K562 (cell line): ENCODE measurements around the gene BHLHE40. TPM values are rescaled to one million over a fixed set of nuclear protein-coding genes. Genes with fewer than 3 reads are reported as not detected.

Experiments
- BRD4 ChIP-seq: fragments of 200-600 bp; sonication (generic); IDR thresholded peaks from 2 replicates; pipeline ENCODE4 v1.6.1; 2017; ENCODE audit warnings: inconsistent platforms
- CBX3 ChIP-seq, 2 experiments: IDR thresholded peaks; 1 replicate in 1 of 2; 2 replicates in 1 of 2; pipeline ENCODE4 v1.6.1; 2012; ENCODE audit warnings: inconsistent platforms in 2 of 2, low read length in 2 of 2, borderline replicate concordance in 1 of 2, control low read depth in 1 of 2
- DDX20 ChIP-seq: fragments of 450-650 bp; IDR thresholded peaks from 2 replicates; pipeline ENCODE4 v1.6.1; 2016; ENCODE audit warnings: missing genetic modification characterization, low read depth, mild to moderate bottlenecking, missing compliant biosample characterization, moderate library complexity
- ETV5 ChIP-seq: sonication (generic); formaldehyde crosslinking; IDR thresholded peaks from 2 replicates; pipeline ENCODE4 v1.4.0; 2020; ENCODE audit warnings: low read depth, mild to moderate bottlenecking, missing genetic modification reagents
- JUNB ChIP-seq: fragments of 450-650 bp; formaldehyde crosslinking; conservative IDR thresholded peaks from 2 replicates; pipeline ENCODE4 v1.4.0; 2020; ENCODE audit warnings: mild to moderate bottlenecking
- MCM3 ChIP-seq: fragments of 450-650 bp; IDR thresholded peaks from 2 replicates; pipeline ENCODE4 v1.6.1; 2016
- NFATC3 ChIP-seq: fragments of 450-650 bp; IDR thresholded peaks from 2 replicates; pipeline ENCODE4 v1.6.1; 2017; ENCODE audit warnings: mild to moderate bottlenecking
- NFIC ChIP-seq: fragments of 450-650 bp; IDR thresholded peaks from 2 replicates; pipeline ENCODE4 v1.6.1; 2017; ENCODE audit warnings: mild to moderate bottlenecking, inconsistent platforms
- POLR2A ChIP-seq: fragments of 450-650 bp; conservative IDR thresholded peaks from 2 replicates; pipeline ENCODE4 v1.6.1; 2016
- PRDM10 ChIP-seq: fragments of 450-650 bp; IDR thresholded peaks from 2 replicates; pipeline ENCODE4 v1.6.1; 2018; ENCODE audit not compliant: partially characterized antibody
- PREB ChIP-seq: sonication (generic); formaldehyde crosslinking; IDR thresholded peaks from 2 replicates; pipeline ENCODE4 v1.8.1; 2023; ENCODE audit warnings: mild to moderate bottlenecking, missing genetic modification reagents
- PRMT5 ChIP-seq: sonication (generic); formaldehyde crosslinking; IDR thresholded peaks from 2 replicates; pipeline ENCODE4 v1.5.0; 2020; ENCODE audit warnings: missing genetic modification reagents
- RHOXF2B ChIP-seq: fragments of 250-450 bp; sonication (Bioruptor Pico); conservative IDR thresholded peaks from 2 replicates; pipeline ENCODE4 v1.5.1; 2021
- THRB ChIP-seq: fragments of 450-650 bp; formaldehyde crosslinking; conservative IDR thresholded peaks from 2 replicates; pipeline ENCODE4 v1.4.0; 2022; ENCODE audit warnings: mild to moderate bottlenecking, missing genetic modification characterization
- VEZF1 ChIP-seq: fragments of 200-800 bp; sonication (Bioruptor generic); IDR thresholded peaks from 2 replicates; pipeline ENCODE4 v1.6.1; 2017; ENCODE audit warnings: missing genetic modification characterization, missing compliant biosample characterization
- ZNF165 ChIP-seq: fragments of 250-450 bp; sonication (Bioruptor Pico); IDR thresholded peaks from 2 replicates; pipeline ENCODE4 v1.4.0; 2020; ENCODE audit warnings: borderline replicate concordance
- ZNF24 ChIP-seq: fragments of 450-650 bp; IDR thresholded peaks from 2 replicates; pipeline ENCODE4 v1.6.1; 2016
- ZNF449 ChIP-seq: fragments of 250-450 bp; sonication (Bioruptor Pico); IDR thresholded peaks from 2 replicates; pipeline ENCODE4 v1.8.0; 2022; ENCODE audit warnings: moderate library complexity, mild to moderate bottlenecking, inconsistent platforms
- ZNF586 ChIP-seq: fragments of 450-650 bp; formaldehyde crosslinking; conservative IDR thresholded peaks from 2 replicates; pipeline ENCODE4 v1.4.0; 2020; ENCODE audit warnings: mild to moderate bottlenecking, moderate library complexity
- polyA plus RNA-seq, 8 experiments: library from polyadenylated mRNA; depleted of rRNA in 4 of 8; stranded (reverse) in 5 of 8; unstranded in 3 of 8; fragments of >200 nt; fragmentation: Nextera tagmentation in 2 of 8; fragmentation: Illumina TruSeq in 1 of 8; extraction: Ambion mirVana in 2 of 8; extraction: Trizol in 1 of 8; gene quantifications; 2 replicates each; pipeline versions ENCODE4 v1.2.1 to v1.2.3, GENCODE V29; 2011 to 2014; ENCODE audit warnings: inconsistent platforms in 1 of 8, missing spikeins in 1 of 8
- total RNA-seq, 7 experiments: library from RNA; depleted of rRNA in 6 of 7; stranded (reverse); fragments of >200 nt in 6 of 7; fragmentation: Illumina TruSeq in 2 of 7; extraction: Trizol in 2 of 7; gene quantifications; 2 replicates each; pipeline versions ENCODE4 v1.2.1 to v1.2.3, GENCODE V29; 2011 to 2021; ENCODE audit warnings: low replicate concordance in 1 of 7

BHLHE40 gene
- total and polyA plus RNA-seq, 9 of the 15 experiments (the other 6 are each of a cell fraction or from before 2014, with no cell fraction given): 12.0 to 83.9 (median 31.4) TPM

GRCh38 chr3:5016211-5017161 is 37.2 kb downstream of the BHLHE40 start (continued):
- TF ChIP-seq DDX20 (tag) (0 out of 2 replicates have a peak, but pooled peaks have one; percentile 9), ZNF24 (peak; percentile 73; the same call in 1 of the 2 replicates), ZNF165 (CRISPR knock-in tag) (no peak), ETV5 (peak; percentile 96), NFIC (peak; percentile 83), THRB (CRISPR knock-in tag) (no peak), PRMT5 (CRISPR knock-in tag) (no peak), JUNB (CRISPR knock-in tag) (0 out of 2 replicates have a peak, but pooled peaks have one; percentile 29), ZNF449 (CRISPR knock-in tag) (no peak), POLR2A (no peak), PRDM10 (no peak), ZNF586 (CRISPR knock-in tag) (0 out of 2 replicates have a peak, but pooled peaks have one; percentile 18), NFATC3 (peak; percentile 67; the same call in 1 of the 2 replicates), CBX3 (IDR thresholded peaks at IDR 0.05; ENCODE audit: borderline replicate concordance in 1 of 2, low read length in 2 of 2) (peak in 1 of 2 experiments; percentile 86; a peak in 2 of 3 replicates), PREB (no peak), VEZF1 (CRISPR knock-in tag) (peak; percentile 96), MCM3 (no peak), BRD4 (no peak; the same call in 1 of the 2 replicates), RHOXF2B (no peak)
